HUES6 (cell line): Measurements from ENCODE around the gene PHIP.

Experiments
- H3K27ac ChIP-seq: 2 replicates; pipeline ENCODE4 v1.7.0; 2013; ENCODE audit warnings: low read depth, mild to moderate bottlenecking, low read length, inconsistent platforms
- H3K27me3 ChIP-seq: 2 replicates; pipeline ENCODE4 v1.6.1; 2013; ENCODE audit warnings: low read length; ENCODE audit not compliant: control insufficient read depth, insufficient read depth
- H3K36me3 ChIP-seq: 2 replicates; pipeline ENCODE4 v1.6.1; 2013; ENCODE audit warnings: low read length; ENCODE audit not compliant: control insufficient read depth, insufficient read depth
- H3K4me1 ChIP-seq: 2 replicates; pipeline ENCODE4 v1.6.1; 2013; ENCODE audit warnings: low read length; ENCODE audit not compliant: control insufficient read depth, insufficient read depth
- H3K4me3 ChIP-seq: 2 replicates; pipeline ENCODE4 v1.5.1; 2013; ENCODE audit warnings: low read depth, low read length
- H3K9ac ChIP-seq: one replicate; pipeline ENCODE4 v1.6.1; 2013; ENCODE audit warnings: mild to moderate bottlenecking, low read length
- H3K9me3 ChIP-seq: 2 replicates; pipeline ENCODE4 v1.6.1; 2013; ENCODE audit warnings: low read depth, low read length; ENCODE audit not compliant: control insufficient read depth, insufficient read depth

PHIP gene

DNA sequence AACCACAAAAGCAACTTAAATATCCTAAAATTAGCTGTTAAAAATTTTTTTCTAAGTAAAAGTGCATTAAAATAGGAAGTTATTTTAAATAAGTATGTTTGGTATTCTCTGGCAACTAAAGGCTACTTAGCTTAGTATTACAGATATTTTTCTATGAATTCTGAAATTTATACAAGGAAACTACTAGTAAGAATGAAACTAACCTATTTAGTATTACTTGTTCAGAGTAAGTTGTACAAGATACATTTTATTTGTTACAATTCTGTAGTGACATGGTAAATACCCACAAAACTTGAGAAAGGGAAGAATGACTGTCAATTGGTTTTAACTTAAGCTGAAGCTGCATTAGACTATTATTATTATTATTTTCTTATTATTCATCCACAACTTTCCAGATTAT, 6.5 kb downstream of the PHIP start:
- H3K36me3 ChIP-seq = peaks cover 8% of the 10 kb centered on the region; the same call in 1 of the 2 replicates
- no peak overlapping the region for H3K27ac ChIP-seq
- no peak overlapping the region for H3K9ac ChIP-seq
- no peaks in the 10 kb centered on the region for H3K27me3 ChIP-seq
- H3K9me3 ChIP-seq = no peaks in the 10 kb centered on the region
- H3K4me1 ChIP-seq = peaks cover 20% of the 10 kb centered on the region
- no peak overlapping the region for H3K4me3 ChIP-seq

DNA sequence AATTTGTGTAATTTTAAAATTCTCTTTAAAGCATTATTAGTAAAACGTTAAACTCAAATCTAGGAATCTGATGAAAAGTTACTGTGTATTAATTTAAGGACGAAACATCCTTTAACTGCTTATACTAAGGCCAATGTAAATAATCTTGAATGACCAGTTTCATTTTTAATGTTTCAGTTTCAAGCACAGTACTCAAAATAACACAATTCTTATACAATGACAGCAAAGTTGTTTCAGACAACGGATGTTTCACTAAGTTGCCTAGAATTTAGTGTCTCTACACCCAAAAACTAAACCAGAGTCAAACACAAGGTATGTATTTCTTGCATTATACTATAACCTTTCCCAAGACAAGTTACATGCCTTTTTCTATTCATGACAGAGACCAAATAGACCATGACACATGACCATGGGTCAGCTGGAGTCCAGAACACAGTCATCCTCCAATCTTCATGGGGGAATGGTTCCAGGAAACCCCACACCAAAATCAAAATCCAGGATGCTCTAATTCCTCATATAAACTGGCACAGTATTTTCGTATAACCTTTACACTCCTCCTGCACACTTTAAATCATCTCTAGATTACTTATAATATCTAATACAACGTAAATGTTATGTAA, 7.7 kb downstream of the PHIP start:
- Histone ChIP-seq H3K9me3 (no peaks in the 10 kb centered on the region), H3K36me3 (peaks cover 8% of the 10 kb centered on the region; the same call in 1 of the 2 replicates), H3K4me1 (peaks cover 19% of the 10 kb centered on the region), H3K4me3 (no peak overlapping the region), H3K9ac (no peak overlapping the region), H3K27me3 (no peaks in the 10 kb centered on the region), H3K27ac (no peak overlapping the region)

DNA sequence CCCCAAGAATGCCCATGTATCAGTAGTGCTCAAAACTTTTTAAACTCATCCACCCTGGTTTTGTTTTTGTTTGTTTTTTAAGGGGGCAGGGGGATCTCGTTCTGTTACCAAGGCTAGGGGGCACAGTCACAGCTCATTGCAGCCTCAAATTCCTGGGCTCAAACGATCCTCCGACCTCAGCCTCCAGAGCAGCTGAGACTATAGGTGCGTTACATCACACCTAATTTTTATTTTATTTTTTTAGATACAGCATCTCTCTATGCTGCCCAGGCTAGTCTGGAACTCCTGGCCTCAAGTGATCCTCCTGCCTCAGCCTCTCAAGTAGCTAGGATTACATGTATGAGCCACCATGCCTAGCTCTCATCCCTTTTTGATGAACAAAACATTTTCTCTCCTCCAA, 11.2 kb downstream of the PHIP start:
- no peaks in the 10 kb centered on the region for H3K9me3 ChIP-seq
- H3K27ac ChIP-seq = no peak overlapping the region
- 0 out of 2 replicates have a peak, but pooled peaks cover 6% of the 10 kb centered on the region for H3K4me1 ChIP-seq
- H3K27me3 ChIP-seq = no peaks in the 10 kb centered on the region
- H3K36me3 ChIP-seq = peaks cover 15% of the 10 kb centered on the region
- H3K9ac ChIP-seq = no peak overlapping the region
- no peak overlapping the region for H3K4me3 ChIP-seq

DNA sequence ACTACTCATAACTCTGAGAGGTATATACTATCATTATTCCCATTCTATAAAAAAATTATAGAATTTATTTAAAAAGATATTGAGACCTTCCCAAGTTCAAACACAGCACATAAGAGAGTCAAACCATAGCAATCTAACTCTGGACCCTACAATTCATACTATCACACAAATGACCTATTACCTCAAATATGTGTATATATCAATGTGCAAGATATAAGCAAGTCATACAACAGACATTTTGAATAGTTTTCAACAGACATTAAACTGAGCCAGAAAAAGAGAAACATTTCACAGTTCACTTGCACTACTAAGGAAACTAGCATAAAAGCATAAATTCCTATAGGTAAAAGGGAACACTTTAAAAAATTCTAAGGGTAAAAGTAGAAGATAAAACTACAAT, 11.7 kb downstream of the PHIP start:
- no peak overlapping the region for H3K4me3 ChIP-seq
- H3K9ac ChIP-seq = no peak overlapping the region
- H3K27me3 ChIP-seq = no peaks in the 10 kb centered on the region
- H3K36me3 ChIP-seq = peaks cover 15% of the 10 kb centered on the region
- no peak overlapping the region for H3K27ac ChIP-seq
- H3K9me3 ChIP-seq = no peaks in the 10 kb centered on the region
- H3K4me1 ChIP-seq = 0 out of 2 replicates have a peak, but pooled peaks cover 6% of the 10 kb centered on the region

DNA sequence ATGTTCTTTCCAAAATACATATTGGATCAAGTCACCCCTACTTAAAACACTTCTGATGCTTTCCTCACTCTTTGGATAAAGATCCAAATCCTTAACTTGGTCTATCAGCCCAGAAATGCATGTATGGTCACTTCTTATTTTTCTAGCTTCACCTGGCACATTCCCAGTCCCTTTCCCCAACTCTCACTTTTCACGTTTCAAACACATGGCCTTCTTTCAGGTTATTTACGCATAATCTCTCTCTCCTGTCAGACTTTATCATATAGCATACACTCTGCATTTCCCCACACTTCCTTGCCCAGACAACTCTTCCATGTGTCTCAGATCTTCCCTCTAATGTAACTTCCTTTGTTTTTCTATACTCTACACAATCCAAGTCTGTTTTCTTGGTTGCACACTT, 12.8 kb downstream of the PHIP start:
- Histone ChIP-seq H3K27ac (no peak overlapping the region), H3K4me3 (no peak overlapping the region), H3K9me3 (no peaks in the 10 kb centered on the region), H3K36me3 (peaks cover 17% of the 10 kb centered on the region), H3K9ac (no peak overlapping the region), H3K4me1 (0 out of 2 replicates have a peak, but pooled peaks cover 6% of the 10 kb centered on the region), H3K27me3 (no peaks in the 10 kb centered on the region)

DNA sequence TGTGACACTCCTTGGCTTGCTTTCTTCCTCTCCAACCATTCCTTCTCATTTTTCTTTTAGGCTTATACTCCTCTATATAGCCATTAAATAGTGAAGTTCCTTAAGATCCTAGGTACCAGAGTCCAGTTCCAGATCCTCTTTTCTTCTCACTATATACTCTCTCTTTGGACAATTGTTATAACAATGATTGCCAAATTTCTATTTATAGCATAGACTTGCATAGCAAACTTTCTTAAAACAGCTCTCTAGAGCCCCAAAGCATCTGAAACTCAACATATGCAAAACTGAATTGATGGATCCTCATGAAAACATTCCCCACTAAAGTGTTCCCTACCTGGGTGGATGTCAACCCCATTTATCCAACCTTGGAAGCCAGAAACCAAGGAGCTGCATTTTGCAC, 13.4 kb downstream of the PHIP start:
- Histone ChIP-seq H3K27me3 (no peaks in the 10 kb centered on the region), H3K27ac (no peak overlapping the region), H3K36me3 (peaks cover 21% of the 10 kb centered on the region), H3K9ac (no peak overlapping the region), H3K4me1 (0 out of 2 replicates have a peak, but pooled peaks cover 6% of the 10 kb centered on the region), H3K9me3 (no peaks in the 10 kb centered on the region), H3K4me3 (no peak overlapping the region)

DNA sequence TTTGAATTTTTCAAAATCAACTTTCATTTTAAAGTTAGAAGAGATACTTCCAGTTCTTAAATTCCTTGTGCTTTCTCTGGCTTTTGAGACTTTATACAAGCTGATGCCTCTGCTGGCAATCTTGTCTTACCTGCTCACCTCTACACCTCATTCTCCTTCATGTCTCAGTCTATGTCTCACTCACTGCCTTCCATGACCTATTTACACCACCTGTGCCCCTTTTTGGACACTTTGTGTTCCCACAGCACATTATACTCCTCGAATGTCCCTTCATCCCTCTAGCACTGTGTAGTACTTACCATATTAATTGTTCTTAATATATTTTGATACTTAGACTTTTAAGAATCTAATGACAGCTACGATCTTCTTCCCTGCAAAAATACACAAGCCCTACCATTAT, 15.3 kb downstream of the PHIP start:
- Histone ChIP-seq H3K36me3 (peaks cover 39% of the 10 kb centered on the region), H3K9me3 (no peaks in the 10 kb centered on the region)

DNA sequence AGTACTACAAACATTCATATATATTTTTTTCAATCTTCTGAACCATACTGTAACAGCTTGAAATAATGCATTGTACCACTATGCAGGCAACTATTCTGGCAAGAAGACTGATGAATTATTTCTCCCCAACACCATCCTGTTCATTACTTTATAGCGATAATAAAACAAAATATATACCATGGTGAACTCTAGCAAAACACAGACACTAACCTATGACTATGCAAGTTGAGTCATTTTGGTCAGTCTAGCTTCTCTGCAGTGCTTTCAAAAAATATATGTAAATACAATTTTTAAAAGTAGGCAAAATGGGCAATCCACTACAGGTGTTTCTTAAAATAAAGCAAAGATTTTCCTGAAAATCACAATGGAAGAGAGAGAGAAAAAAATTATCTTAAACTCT, 20.3 kb downstream of the PHIP start:
- peaks cover 76% of the 10 kb centered on the region for H3K36me3 ChIP-seq
- H3K27ac ChIP-seq = no peak overlapping the region
- no peaks in the 10 kb centered on the region for H3K27me3 ChIP-seq
- no peaks in the 10 kb centered on the region for H3K9me3 ChIP-seq
- no peak overlapping the region for H3K9ac ChIP-seq
- H3K4me1 ChIP-seq = no peaks in the 10 kb centered on the region
- H3K4me3 ChIP-seq = no peak overlapping the region

More for the DNA sequence above, 15.3 kb downstream of the PHIP start:
- H3K27me3 ChIP-seq = no peaks in the 10 kb centered on the region
- no peak overlapping the region for H3K4me3 ChIP-seq
- no peak overlapping the region for H3K9ac ChIP-seq
- H3K4me1 ChIP-seq = 0 out of 2 replicates have a peak, but pooled peaks cover 6% of the 10 kb centered on the region
- H3K27ac ChIP-seq = no peak overlapping the region

DNA sequence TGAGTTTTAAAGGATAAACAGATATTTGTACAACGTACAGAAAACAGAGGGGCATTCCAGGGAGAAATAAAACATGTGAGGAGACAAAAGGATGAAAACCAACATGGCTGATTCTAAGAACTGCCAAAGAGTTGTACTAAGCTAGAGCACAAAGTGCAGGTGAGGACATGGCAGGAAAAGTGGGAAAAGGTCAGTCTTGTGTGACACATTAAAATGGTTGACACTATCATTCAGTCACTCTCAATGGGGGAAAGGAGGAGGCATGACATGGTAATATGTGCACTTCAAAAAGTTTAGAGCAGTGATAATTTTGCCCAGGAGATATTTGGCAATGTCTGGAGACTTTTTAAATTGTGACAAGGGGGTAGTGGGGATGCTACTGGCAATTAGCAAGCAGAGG, 21.8 kb downstream of the PHIP start:
- no peaks in the 10 kb centered on the region for H3K4me1 ChIP-seq
- H3K9ac ChIP-seq = no peak overlapping the region
- H3K9me3 ChIP-seq = no peaks in the 10 kb centered on the region
- peaks cover 83% of the 10 kb centered on the region for H3K36me3 ChIP-seq
- no peak overlapping the region for H3K27ac ChIP-seq
- no peaks in the 10 kb centered on the region for H3K27me3 ChIP-seq
- no peak overlapping the region for H3K4me3 ChIP-seq

DNA sequence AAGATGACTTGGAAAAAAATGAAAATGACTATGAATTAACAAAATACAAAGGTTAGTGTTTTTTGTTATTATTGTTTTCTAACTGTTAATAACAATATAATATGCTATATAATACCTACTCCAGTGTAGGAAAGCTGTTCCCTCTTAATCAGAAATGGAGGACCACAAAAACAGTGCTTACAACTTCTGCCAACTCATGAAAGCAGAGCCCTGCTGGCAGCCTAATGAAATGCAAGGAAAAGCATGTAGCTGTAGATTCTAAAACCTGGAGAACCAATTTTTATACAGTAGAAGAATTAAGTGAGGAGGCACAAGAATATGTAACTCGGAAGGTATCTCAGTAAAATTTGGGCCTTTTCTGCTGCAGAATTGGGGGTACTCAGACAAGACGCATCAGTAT, 29.4 kb downstream of the PHIP start:
- Histone ChIP-seq H3K36me3 (peaks cover 52% of the 10 kb centered on the region), H3K27me3 (no peaks in the 10 kb centered on the region), H3K9me3 (no peaks in the 10 kb centered on the region), H3K4me3 (no peak overlapping the region), H3K9ac (no peak overlapping the region), H3K4me1 (peaks cover 12% of the 10 kb centered on the region), H3K27ac (no peak overlapping the region)

DNA sequence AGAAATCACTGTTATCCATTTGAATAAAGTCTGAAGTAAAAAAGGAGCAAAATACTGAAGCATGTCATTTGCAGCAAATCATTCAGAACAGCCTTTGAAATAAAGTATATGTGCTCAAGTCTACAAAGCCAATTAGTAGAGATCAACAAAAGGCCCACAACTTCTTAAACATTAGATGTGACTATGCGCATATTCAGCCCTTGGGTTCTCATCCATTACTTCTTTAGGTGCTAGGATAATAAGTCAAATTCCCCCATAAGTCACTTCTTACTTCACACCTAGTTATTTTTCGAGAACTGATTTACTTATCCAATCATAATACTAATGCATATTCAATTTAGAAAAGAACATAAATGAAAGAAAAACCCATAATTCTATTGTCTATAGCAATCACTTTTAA, 31.0 kb downstream of the PHIP start:
- Histone ChIP-seq H3K36me3 (peaks cover 53% of the 10 kb centered on the region), H3K9ac (no peak overlapping the region), H3K4me1 (peaks cover 12% of the 10 kb centered on the region), H3K27me3 (no peaks in the 10 kb centered on the region), H3K27ac (no peak overlapping the region), H3K9me3 (no peaks in the 10 kb centered on the region), H3K4me3 (no peak overlapping the region)
